Measurements from ENCODE around the gene FAM20B.

DNA sequence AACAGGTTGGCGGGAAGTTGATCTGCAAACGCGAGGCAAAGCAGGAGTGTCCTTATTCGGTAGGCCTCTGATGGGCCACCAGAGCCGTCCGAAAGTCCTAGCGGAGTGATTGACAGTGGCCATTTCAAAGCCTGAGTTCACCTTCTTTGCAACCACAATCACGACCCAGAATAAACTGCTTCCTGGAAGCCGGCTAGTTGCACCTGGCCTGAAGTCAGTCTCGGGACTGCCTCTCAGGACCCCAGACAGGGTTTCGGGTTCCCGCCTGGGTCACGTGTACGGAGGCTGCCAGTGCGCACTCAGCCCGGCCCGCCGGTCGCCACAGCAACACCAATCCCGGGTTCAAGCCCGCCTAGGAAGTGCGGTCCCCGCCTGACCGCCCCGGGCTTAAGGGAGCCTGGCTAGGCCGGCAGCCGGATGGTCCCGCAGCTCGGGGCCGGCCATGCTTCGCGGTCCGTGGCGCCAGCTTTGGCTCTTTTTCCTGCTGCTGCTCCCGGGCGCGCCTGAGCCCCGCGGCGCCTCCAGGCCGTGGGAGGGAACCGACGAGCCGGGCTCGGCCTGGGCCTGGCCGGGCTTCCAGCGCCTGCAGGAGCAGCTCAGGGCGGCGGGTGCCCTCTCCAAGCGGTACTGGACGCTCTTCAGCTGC lies 56.1 kb downstream of the FAM20B start, which contains the start of gene TOR3A:
- TF ChIP-seq EZH2 (IDR thresholded peaks at IDR 0.05; ENCODE audit: low read depth, unreplicated experiment) (no peak), POLR2AphosphoS5 (IDR thresholded peaks at IDR 0.05; ENCODE audit: low read depth) (peak; percentile 71), EZH2phosphoT487 (IDR thresholded peaks at IDR 0.05; ENCODE audit: unreplicated experiment) (no peak), NANOG (IDR thresholded peaks at IDR 0.05; ENCODE audit: borderline replicate concordance) (no peak), STAT1 (IDR thresholded peaks at IDR 0.05; ENCODE audit: unreplicated experiment) (no peak), CREB1 (CRISPR knock-in tag; IDR thresholded peaks at IDR 0.05; ENCODE audit: low read depth) (no peak), JUNB (IDR thresholded peaks at IDR 0.05; ENCODE audit: unreplicated experiment) (no peak), ZNF331 (CRISPR knock-in tag; IDR thresholded peaks at IDR 0.05; ENCODE audit: low read depth) (no peak)
- TF ChIP-seq, protein P1, sequence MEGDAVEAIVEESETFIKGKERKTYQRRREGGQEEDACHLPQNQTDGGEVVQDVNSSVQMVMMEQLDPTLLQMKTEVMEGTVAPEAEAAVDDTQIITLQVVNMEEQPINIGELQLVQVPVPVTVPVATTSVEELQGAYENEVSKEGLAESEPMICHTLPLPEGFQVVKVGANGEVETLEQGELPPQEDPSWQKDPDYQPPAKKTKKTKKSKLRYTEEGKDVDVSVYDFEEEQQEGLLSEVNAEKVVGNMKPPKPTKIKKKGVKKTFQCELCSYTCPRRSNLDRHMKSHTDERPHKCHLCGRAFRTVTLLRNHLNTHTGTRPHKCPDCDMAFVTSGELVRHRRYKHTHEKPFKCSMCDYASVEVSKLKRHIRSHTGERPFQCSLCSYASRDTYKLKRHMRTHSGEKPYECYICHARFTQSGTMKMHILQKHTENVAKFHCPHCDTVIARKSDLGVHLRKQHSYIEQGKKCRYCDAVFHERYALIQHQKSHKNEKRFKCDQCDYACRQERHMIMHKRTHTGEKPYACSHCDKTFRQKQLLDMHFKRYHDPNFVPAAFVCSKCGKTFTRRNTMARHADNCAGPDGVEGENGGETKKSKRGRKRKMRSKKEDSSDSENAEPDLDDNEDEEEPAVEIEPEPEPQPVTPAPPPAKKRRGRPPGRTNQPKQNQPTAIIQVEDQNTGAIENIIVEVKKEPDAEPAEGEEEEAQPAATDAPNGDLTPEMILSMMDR (conservative IDR thresholded peaks at IDR 0.05; ENCODE audit: low read depth in 2 of 2): no peak
- TF ChIP-seq, protein P2, sequence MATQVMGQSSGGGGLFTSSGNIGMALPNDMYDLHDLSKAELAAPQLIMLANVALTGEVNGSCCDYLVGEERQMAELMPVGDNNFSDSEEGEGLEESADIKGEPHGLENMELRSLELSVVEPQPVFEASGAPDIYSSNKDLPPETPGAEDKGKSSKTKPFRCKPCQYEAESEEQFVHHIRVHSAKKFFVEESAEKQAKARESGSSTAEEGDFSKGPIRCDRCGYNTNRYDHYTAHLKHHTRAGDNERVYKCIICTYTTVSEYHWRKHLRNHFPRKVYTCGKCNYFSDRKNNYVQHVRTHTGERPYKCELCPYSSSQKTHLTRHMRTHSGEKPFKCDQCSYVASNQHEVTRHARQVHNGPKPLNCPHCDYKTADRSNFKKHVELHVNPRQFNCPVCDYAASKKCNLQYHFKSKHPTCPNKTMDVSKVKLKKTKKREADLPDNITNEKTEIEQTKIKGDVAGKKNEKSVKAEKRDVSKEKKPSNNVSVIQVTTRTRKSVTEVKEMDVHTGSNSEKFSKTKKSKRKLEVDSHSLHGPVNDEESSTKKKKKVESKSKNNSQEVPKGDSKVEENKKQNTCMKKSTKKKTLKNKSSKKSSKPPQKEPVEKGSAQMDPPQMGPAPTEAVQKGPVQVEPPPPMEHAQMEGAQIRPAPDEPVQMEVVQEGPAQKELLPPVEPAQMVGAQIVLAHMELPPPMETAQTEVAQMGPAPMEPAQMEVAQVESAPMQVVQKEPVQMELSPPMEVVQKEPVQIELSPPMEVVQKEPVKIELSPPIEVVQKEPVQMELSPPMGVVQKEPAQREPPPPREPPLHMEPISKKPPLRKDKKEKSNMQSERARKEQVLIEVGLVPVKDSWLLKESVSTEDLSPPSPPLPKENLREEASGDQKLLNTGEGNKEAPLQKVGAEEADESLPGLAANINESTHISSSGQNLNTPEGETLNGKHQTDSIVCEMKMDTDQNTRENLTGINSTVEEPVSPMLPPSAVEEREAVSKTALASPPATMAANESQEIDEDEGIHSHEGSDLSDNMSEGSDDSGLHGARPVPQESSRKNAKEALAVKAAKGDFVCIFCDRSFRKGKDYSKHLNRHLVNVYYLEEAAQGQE (IDR thresholded peaks at IDR 0.05; ENCODE audit: unreplicated experiment): no peak
- TF ChIP-seq, protein P3, sequence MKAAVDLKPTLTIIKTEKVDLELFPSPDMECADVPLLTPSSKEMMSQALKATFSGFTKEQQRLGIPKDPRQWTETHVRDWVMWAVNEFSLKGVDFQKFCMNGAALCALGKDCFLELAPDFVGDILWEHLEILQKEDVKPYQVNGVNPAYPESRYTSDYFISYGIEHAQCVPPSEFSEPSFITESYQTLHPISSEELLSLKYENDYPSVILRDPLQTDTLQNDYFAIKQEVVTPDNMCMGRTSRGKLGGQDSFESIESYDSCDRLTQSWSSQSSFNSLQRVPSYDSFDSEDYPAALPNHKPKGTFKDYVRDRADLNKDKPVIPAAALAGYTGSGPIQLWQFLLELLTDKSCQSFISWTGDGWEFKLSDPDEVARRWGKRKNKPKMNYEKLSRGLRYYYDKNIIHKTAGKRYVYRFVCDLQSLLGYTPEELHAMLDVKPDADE (IDR thresholded peaks at IDR 0.05): no peak

Data from GM23338 (cell line).